Lung (tissue), 12 donors: Measurements from ENCODE around the gene ABCB11. TPM values are rescaled to one million over a fixed set of nuclear protein-coding genes. Genes with fewer than 3 reads are reported as not detected.
"Not testable (repeated sequence)": the region's sequence is repeated elsewhere in the genome, so short reads cannot be mapped to it uniquely, and the experiment has no call there.

Source experiments
- ATAC-seq: fragments of 200-7000 bp; cut with Tn5 transposase; one replicate; pipeline ENCODE4 v1.9.1; 2020; ENCODE audit warnings: moderate number of reproducible peaks; ENCODE audit not compliant: insufficient read depth, low FRiP score
- DNase-seq, 3 donors: peaks; one replicate each; pipeline ENCODE4 v3.0.0-alpha.2; 2013 to 2017
- H3K27ac ChIP-seq, 2 donors: one replicate each; pipeline ENCODE4 v1.5.1; 2013; ENCODE audit warnings: mild to moderate bottlenecking in 2 of 2, moderate library complexity in 2 of 2, control low read depth in 1 of 2, inconsistent platforms in 1 of 2, low read depth in 1 of 2, low read length in 1 of 2
- H3K27me3 ChIP-seq, 3 donors: one replicate each; pipeline ENCODE4 v1.5.1; 2013; ENCODE audit warnings: low read length in 2 of 3; ENCODE audit not compliant: control insufficient read depth in 3 of 3, insufficient read depth in 3 of 3
- H3K36me3 ChIP-seq, 4 donors: one replicate each; pipeline ENCODE4 v1.5.1; 2013; ENCODE audit warnings: low read length in 4 of 4, mild to moderate bottlenecking in 1 of 4, moderate library complexity in 1 of 4; ENCODE audit not compliant: control insufficient read depth in 4 of 4, insufficient read depth in 4 of 4
- H3K4me1 ChIP-seq, 5 donors: one replicate each; pipeline ENCODE4 v1.5.1; 2013; ENCODE audit warnings: low read length in 5 of 5, mild to moderate bottlenecking in 2 of 5, moderate library complexity in 1 of 5; ENCODE audit not compliant: control insufficient read depth in 5 of 5, insufficient read depth in 5 of 5
- H3K4me3 ChIP-seq: one replicate; pipeline ENCODE4 v1.5.1; 2013; ENCODE audit warnings: mild to moderate bottlenecking, control low read depth, moderate library complexity
- H3K9ac ChIP-seq, 2 donors: one replicate each; pipeline ENCODE4 v1.5.1; 2013; ENCODE audit warnings: low read length in 2 of 2, control low read depth in 1 of 2; ENCODE audit not compliant: insufficient read depth in 1 of 2
- H3K9me3 ChIP-seq, 4 donors: one replicate each; pipeline ENCODE4 v1.5.1; 2013; ENCODE audit warnings: low read length in 3 of 4, mild to moderate bottlenecking in 1 of 4, moderate library complexity in 1 of 4; ENCODE audit not compliant: control insufficient read depth in 4 of 4, insufficient read depth in 3 of 4
- WGBS, 2 donors: extraction: QIAGEN DNeasy Blood & Tissue Kit; methylation state at CpG; one replicate each; pipeline ENCODE4 v1.1.7; 2013; 5-methylcytosine and 5-hydroxymethylcytosine counted together
- polyA plus RNA-seq, 2 donors: library from polyadenylated mRNA; stranded (reverse); fragments of 200-250 nt; gene quantifications; one replicate each; pipeline ENCODE4 v1.2.1, GENCODE V29; 2013
- total RNA-seq, 2 donors: library from RNA; depleted of rRNA in 1 of 2; stranded (reverse); fragments of >200 nt in 1 of 2; gene quantifications; one replicate each; pipeline ENCODE4 v1.2.1, GENCODE V29; 2014 to 2021
- TF ChIP-seq, protein P1 (sequence below): IDR thresholded peaks from 2 replicates; pipeline ENCODE4 v1.5.1; 2012; ENCODE audit warnings: mild to moderate bottlenecking; ENCODE audit errors: control extremely low read depth, extremely low read depth
- donor health status: control.
- donor health status: control.
- donor health status: Bipolar disorder and iron deficiency.
- donor health status: healthy.
- donor health status: DM: yes; HTN: yes; CAD: no.

Gene ABCB11
- total and polyA plus RNA-seq, 4 donors = 0.02 to 0.37 (median 0.09) TPM

DNA sequence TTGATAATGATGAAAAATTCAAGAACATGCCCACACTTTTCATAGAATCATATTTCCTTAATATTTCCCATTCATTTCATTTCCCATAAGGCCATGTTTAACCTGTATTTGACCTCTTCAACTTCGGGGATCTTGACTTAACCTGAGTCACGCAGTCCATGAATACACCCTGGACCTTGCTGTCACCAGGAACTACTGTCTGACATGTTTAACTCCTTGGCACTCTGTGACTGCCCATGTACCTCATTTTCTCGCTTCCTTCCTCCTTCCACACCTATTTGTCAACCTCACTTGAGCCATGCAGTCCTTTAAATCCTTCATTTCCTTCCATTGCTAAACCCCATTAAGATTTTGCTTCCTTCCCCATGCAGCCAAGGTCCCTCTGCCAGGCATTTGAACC is 16.3 kb downstream of the ABCB11 start:
- Histone ChIP-seq H3K4me1 (peaks cover 0 to 5% (median 0%) of the 10 kb centered on the region in 5 donors), H3K27ac (no peak overlapping the region), H3K27me3 (no peaks in the 10 kb centered on the region), H3K4me3 (no peak overlapping the region), H3K9me3 (no peaks in the 10 kb centered on the region), H3K36me3 (no peaks in the 10 kb centered on the region), H3K9ac (no peak overlapping the region)
- ATAC-seq (peak; percentile 27), DNase-seq (no peak)
- TF ChIP-seq, protein P1, sequence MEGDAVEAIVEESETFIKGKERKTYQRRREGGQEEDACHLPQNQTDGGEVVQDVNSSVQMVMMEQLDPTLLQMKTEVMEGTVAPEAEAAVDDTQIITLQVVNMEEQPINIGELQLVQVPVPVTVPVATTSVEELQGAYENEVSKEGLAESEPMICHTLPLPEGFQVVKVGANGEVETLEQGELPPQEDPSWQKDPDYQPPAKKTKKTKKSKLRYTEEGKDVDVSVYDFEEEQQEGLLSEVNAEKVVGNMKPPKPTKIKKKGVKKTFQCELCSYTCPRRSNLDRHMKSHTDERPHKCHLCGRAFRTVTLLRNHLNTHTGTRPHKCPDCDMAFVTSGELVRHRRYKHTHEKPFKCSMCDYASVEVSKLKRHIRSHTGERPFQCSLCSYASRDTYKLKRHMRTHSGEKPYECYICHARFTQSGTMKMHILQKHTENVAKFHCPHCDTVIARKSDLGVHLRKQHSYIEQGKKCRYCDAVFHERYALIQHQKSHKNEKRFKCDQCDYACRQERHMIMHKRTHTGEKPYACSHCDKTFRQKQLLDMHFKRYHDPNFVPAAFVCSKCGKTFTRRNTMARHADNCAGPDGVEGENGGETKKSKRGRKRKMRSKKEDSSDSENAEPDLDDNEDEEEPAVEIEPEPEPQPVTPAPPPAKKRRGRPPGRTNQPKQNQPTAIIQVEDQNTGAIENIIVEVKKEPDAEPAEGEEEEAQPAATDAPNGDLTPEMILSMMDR = no peak
- WGBS, 2 donors = 49 to 59% methylated on average over 3 of the region's 3 CpGs

DNA sequence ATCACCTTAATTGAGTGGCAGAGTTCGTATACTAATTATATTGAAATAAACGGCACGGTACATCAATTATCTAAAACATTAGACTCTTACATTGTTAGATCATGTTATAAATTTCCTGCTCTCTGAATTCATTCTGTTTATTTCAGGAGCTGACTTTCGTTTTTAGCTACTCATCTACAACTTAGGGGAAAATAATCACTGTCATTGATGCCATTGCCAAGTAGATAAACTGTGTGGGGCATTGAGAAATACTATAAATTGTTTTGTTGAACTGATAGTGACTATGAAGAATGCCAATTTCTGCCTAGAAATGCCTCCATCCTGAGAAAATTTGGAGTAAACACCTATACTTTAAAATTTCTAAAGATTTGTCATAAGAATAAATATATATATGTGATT is 17.5 kb downstream of the ABCB11 start:
- DNase-seq (no peak), ATAC-seq (no peak)
- no peaks in the 10 kb centered on the region for H3K36me3 ChIP-seq
- peak overlapping the region in 1 of 2 donors; percentile 54 for H3K27ac ChIP-seq
- 67 to 82% methylated on average over 4 of the region's 4 CpGs for WGBS, 2 donors
- H3K4me1 ChIP-seq = peaks cover 0 to 6% (median 0%) of the 10 kb centered on the region in 5 donors
- TF ChIP-seq, protein P1 = no peak
- H3K27me3 ChIP-seq = no peaks in the 10 kb centered on the region
- no peaks in the 10 kb centered on the region for H3K9me3 ChIP-seq
- no peak overlapping the region for H3K9ac ChIP-seq
- no peak overlapping the region for H3K4me3 ChIP-seq

- Histone ChIP-seq H3K27me3 (no peaks in the 10 kb centered on the region), H3K9ac (no peak overlapping the region), H3K9me3 (no peaks in the 10 kb centered on the region), H3K4me3 (no peak overlapping the region), H3K27ac (peak overlapping the region in 1 of 2 donors; percentile 54), H3K36me3 (no peaks in the 10 kb centered on the region), H3K4me1 (peaks cover 0 to 6% (median 0%) of the 10 kb centered on the region in 5 donors)
- TF ChIP-seq, protein P1 = no peak
- WGBS, 2 donors = 64 to 82% methylated on average over 6 of the region's 6 CpGs
- ATAC-seq (no peak), DNase-seq (no peak)
Measured at GRCh38 chr2:169012812-169013627, 18.1 kb downstream of the ABCB11 start.

DNA sequence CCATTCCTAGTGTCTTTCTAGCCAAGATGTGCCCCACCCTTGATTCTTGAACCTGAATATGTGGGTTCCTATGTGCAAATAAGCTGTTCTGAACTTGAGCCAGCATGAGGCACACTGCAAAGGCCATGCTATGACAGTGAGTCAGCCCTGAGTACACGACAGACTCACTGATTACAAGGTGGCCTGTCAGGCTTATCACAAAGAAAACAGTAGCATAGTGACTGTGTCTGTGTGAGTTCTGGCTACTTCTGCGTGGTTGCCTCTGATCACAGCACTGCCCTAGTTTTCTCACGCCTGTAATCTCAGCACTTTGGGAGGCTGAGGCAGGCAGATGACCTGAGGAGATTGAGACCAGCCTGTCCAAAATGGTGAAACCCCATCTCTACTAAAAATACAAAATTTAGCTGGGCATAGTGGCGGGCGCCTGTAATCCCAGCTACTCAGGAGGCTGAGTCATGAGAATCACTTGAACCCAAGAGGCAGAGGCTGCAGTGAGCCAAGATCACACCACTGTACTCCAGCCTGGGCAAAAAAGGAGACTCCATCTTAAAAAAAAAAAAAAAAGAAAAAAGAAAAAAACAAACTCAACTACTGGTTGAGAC is 18.8 kb downstream of the ABCB11 start:
- not testable (repeated sequence) for ATAC-seq, H3K9me3 ChIP-seq, H3K36me3 ChIP-seq, H3K9ac ChIP-seq, H3K4me1 ChIP-seq, DNase-seq, H3K4me3 ChIP-seq, H3K27me3 ChIP-seq
- 56 to 77% methylated on average over 5 of the region's 5 CpGs for WGBS, 2 donors
- peak overlapping the region in 1 of 2 donors; percentile 54 for H3K27ac ChIP-seq
